HepG2 (cell line): ENCODE measurements around the gene ZC2HC1B. TPM values are rescaled to one million over a fixed set of nuclear protein-coding genes. Genes with fewer than 3 reads are reported as not detected.

Experiments used
- ARID2 ChIP-seq: sonication (generic); formaldehyde crosslinking; IDR thresholded peaks from 2 replicates; pipeline ENCODE4 v1.8.1; 2022; ENCODE audit warnings: mild to moderate bottlenecking, missing genetic modification reagents, borderline replicate concordance
- ATM ChIP-seq: fragments of 450-650 bp; IDR thresholded peaks from 2 replicates; pipeline ENCODE4 v1.7.1; 2017; ENCODE audit warnings: mild to moderate bottlenecking, borderline replicate concordance
- EED ChIP-seq: sonication (generic); formaldehyde crosslinking; IDR thresholded peaks from 2 replicates; pipeline ENCODE4 v1.5.0; 2020; ENCODE audit warnings: mild to moderate bottlenecking, missing genetic modification reagents
- MYC ChIP-seq: sonication (generic); formaldehyde crosslinking; IDR thresholded peaks from 2 replicates; pipeline ENCODE4 v1.9.0; 2021; ENCODE audit warnings: missing genetic modification reagents, borderline replicate concordance
- POGZ ChIP-seq: sonication (generic); formaldehyde crosslinking; IDR thresholded peaks from 2 replicates; pipeline ENCODE4 v1.4.0; 2020; ENCODE audit warnings: mild to moderate bottlenecking, missing genetic modification reagents
- REL ChIP-seq: sonication (generic); formaldehyde crosslinking; conservative IDR thresholded peaks from 2 replicates; pipeline ENCODE4 v1.8.0; 2022; ENCODE audit warnings: mild to moderate bottlenecking, missing genetic modification reagents, moderate library complexity
- RFXAP ChIP-seq: sonication (generic); formaldehyde crosslinking; IDR thresholded peaks from 2 replicates; pipeline ENCODE4 v1.4.0; 2020; ENCODE audit warnings: missing genetic modification reagents, borderline replicate concordance
- RXRB ChIP-seq: IDR thresholded peaks from 2 replicates; pipeline ENCODE4 v1.6.1; 2016; ENCODE audit warnings: borderline replicate concordance, missing genetic modification reagents, missing compliant biosample characterization
- TBX3 ChIP-seq: fragments of 450-650 bp; IDR thresholded peaks from 2 replicates; pipeline ENCODE4 v1.6.1; 2017; ENCODE audit warnings: antibody characterized with exemption, mild to moderate bottlenecking, inconsistent platforms, borderline replicate concordance
- U2AF1 ChIP-seq: fragments of 200-400 bp; formaldehyde crosslinking; optimal IDR thresholded peaks from 2 replicates; pipeline ENCODE3; 2017; ENCODE audit warnings: mild to moderate bottlenecking, low read depth, low read length
- U2AF2 ChIP-seq: fragments of 200-400 bp; formaldehyde crosslinking; IDR thresholded peaks from 2 replicates; pipeline ENCODE4 v1.6.1; 2017; ENCODE audit warnings: low read depth, mild to moderate bottlenecking, low read length
- YEATS4 ChIP-seq: sonication (generic); formaldehyde crosslinking; IDR thresholded peaks from 2 replicates; pipeline ENCODE4 v1.4.0; 2020; ENCODE audit warnings: missing genetic modification reagents, borderline replicate concordance
- ZNF143 ChIP-seq: sonication (generic); formaldehyde crosslinking; IDR thresholded peaks from 2 replicates; pipeline ENCODE4 v1.4.0; 2020; ENCODE audit warnings: missing genetic modification reagents
- ZNF224 ChIP-seq: sonication (generic); formaldehyde crosslinking; IDR thresholded peaks from 2 replicates; pipeline ENCODE4 v1.5.0; 2020; ENCODE audit warnings: mild to moderate bottlenecking, missing genetic modification reagents
- ZNF230 ChIP-seq: sonication (generic); formaldehyde crosslinking; IDR thresholded peaks from 2 replicates; pipeline ENCODE4 v1.4.0; 2020; ENCODE audit warnings: mild to moderate bottlenecking, missing genetic modification reagents
- ZNF282 ChIP-seq: fragments of 450-650 bp; IDR thresholded peaks from 2 replicates; pipeline ENCODE4 v1.6.1; 2018; ENCODE audit not compliant: partially characterized antibody
- ZNF333 ChIP-seq: sonication (generic); formaldehyde crosslinking; IDR thresholded peaks from 2 replicates; pipeline ENCODE4 v1.4.0; 2020; ENCODE audit warnings: mild to moderate bottlenecking, missing genetic modification reagents, borderline replicate concordance
- ZNF607 ChIP-seq: sonication (generic); formaldehyde crosslinking; IDR thresholded peaks from 2 replicates; pipeline ENCODE4 v1.5.1; 2020; ENCODE audit warnings: missing genetic modification reagents, mild to moderate bottlenecking, borderline replicate concordance
- ZNF644 ChIP-seq: IDR thresholded peaks from 2 replicates; pipeline ENCODE4 v1.6.1; 2016; ENCODE audit warnings: low read depth
- polyA plus RNA-seq, 8 experiments: library from polyadenylated mRNA; depleted of rRNA in 3 of 8; stranded (reverse) in 7 of 8; unstranded in 1 of 8; fragments of >200 nt; fragmentation: Illumina TruSeq in 4 of 8; extraction: Trizol in 4 of 8; gene quantifications; 2 replicates each; pipeline versions ENCODE4 v1.2.1 to v1.2.3, GENCODE V29; 2011 to 2016; ENCODE audit warnings: low read depth in 4 of 8, missing spikeins in 1 of 8, mixed read lengths in 1 of 8; ENCODE audit not compliant: insufficient read depth in 1 of 8
- total RNA-seq, 5 experiments: library from RNA; depleted of rRNA; stranded (reverse); fragments of >200 nt; fragmentation: Illumina TruSeq; extraction: Trizol; gene quantifications; 2 replicates each; pipeline ENCODE4 v1.2.3, GENCODE V29; 2016; ENCODE audit warnings: low read depth in 1 of 5
- TF ChIP-seq, protein P1 (sequence below): IDR thresholded peaks from 2 replicates; pipeline ENCODE4 v1.6.1; 2012; ENCODE audit warnings: low read depth, low read length, improper control_type of control experiment
- TF ChIP-seq, protein P2 (sequence below): sonication (generic); formaldehyde crosslinking; IDR thresholded peaks from 2 replicates; pipeline ENCODE4 v1.4.0; 2020; ENCODE audit warnings: missing genetic modification reagents
- TF ChIP-seq, protein P3 (sequence below): IDR thresholded peaks from 2 replicates; pipeline ENCODE4 v1.6.1; 2012; ENCODE audit warnings: low read length, improper control_type of control experiment

ZC2HC1B gene
- total and polyA plus RNA-seq, 2 of the 13 experiments (the other 11 are each of a cell fraction or from before 2014, with no cell fraction given) = not detected

DNA sequence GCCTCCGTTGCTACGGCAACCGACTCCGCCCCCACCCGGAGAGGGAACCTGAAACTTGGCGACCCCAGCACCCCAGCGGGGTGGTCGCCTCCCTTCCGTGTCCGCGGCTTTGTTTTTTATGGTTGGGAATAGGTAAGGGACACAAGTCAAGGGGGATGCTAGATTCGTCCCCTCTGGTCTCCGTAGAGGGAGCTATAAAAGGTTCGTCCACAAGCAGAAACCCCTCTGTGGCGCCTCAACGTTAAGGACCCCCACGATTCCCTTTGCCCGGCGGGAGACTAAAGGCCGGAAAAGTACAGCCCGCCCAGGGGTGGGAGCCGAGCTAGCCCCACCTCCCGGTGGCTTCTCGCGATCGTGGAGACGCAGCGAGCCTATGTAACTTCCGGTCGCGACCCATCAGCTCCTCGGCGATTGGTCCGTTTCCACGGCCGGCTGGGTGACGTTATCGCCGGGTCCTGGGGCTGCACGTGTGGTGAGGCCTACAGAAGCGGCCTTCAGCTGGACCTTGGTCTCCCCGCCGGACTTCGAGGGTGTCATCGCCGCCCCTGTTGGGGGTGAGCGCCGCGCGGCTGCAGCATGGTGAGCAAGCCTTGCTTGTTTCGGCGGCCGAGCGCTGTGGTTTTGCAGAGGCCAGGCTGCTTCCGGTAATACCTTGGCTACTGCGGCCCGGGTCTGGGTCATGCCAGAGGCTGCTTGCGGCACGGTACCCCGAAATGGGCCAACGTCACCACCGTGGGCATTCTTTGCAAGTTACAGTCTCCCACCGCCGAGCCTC is 21.2 kb upstream of the ZC2HC1B start, which contains the start of gene LTV1 (continued):
- TF ChIP-seq, protein P1, sequence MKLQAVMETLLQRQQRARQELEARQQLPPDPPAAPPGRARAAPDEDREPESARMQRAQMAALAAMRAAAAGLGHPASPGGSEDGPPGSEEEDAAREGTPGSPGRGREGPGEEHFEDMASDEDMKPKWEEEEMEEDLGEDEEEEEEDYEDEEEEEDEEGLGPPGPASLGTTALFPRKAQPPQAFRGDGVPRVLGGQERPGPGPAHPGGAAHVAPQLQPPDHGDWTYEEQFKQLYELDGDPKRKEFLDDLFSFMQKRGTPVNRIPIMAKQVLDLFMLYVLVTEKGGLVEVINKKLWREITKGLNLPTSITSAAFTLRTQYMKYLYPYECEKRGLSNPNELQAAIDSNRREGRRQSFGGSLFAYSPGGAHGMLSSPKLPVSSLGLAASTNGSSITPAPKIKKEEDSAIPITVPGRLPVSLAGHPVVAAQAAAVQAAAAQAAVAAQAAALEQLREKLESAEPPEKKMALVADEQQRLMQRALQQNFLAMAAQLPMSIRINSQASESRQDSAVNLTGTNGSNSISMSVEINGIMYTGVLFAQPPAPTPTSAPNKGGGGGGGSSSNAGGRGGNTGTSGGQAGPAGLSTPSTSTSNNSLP = no peak; the same call in 1 of the 2 replicates
- peak; percentile 100 for TF ChIP-seq YEATS4 (CRISPR knock-in tag)
- peak; percentile 90 for TF ChIP-seq REL
- no peak for TF ChIP-seq ATM
- TF ChIP-seq RFXAP = peak; percentile 98
- peak; percentile 71; the same call in 1 of the 2 replicates for TF ChIP-seq ZNF644 (CRISPR knock-in tag)
- TF ChIP-seq ZNF230 (CRISPR knock-in tag) = peak; percentile 100
- TF ChIP-seq ZNF224 = peak; percentile 99
- no peak for TF ChIP-seq U2AF1
- peak; percentile 99; the same call in 1 of the 2 replicates for TF ChIP-seq ZNF333
- peak; percentile 67; the same call in 1 of the 2 replicates for TF ChIP-seq ZNF143 (CRISPR knock-in tag)
- TF ChIP-seq POGZ = peak; percentile 100
- peak; percentile 99 for TF ChIP-seq ZNF607
- TF ChIP-seq U2AF2 = peak; percentile 82; the same call in 1 of the 2 replicates
- peak; percentile 98 for TF ChIP-seq EED (CRISPR knock-in tag)
- TF ChIP-seq, protein P2, sequence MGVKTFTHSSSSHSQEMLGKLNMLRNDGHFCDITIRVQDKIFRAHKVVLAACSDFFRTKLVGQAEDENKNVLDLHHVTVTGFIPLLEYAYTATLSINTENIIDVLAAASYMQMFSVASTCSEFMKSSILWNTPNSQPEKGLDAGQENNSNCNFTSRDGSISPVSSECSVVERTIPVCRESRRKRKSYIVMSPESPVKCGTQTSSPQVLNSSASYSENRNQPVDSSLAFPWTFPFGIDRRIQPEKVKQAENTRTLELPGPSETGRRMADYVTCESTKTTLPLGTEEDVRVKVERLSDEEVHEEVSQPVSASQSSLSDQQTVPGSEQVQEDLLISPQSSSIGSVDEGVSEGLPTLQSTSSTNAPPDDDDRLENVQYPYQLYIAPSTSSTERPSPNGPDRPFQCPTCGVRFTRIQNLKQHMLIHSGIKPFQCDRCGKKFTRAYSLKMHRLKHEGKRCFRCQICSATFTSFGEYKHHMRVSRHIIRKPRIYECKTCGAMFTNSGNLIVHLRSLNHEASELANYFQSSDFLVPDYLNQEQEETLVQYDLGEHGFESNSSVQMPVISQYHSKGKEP (CRISPR knock-in tag) = 0 out of 2 replicates have a peak, but pooled peaks have one; percentile 51
- TF ChIP-seq ZNF282 = no peak
- peak; percentile 74 for TF ChIP-seq RXRB (CRISPR knock-in tag)
- TF ChIP-seq, protein P3, sequence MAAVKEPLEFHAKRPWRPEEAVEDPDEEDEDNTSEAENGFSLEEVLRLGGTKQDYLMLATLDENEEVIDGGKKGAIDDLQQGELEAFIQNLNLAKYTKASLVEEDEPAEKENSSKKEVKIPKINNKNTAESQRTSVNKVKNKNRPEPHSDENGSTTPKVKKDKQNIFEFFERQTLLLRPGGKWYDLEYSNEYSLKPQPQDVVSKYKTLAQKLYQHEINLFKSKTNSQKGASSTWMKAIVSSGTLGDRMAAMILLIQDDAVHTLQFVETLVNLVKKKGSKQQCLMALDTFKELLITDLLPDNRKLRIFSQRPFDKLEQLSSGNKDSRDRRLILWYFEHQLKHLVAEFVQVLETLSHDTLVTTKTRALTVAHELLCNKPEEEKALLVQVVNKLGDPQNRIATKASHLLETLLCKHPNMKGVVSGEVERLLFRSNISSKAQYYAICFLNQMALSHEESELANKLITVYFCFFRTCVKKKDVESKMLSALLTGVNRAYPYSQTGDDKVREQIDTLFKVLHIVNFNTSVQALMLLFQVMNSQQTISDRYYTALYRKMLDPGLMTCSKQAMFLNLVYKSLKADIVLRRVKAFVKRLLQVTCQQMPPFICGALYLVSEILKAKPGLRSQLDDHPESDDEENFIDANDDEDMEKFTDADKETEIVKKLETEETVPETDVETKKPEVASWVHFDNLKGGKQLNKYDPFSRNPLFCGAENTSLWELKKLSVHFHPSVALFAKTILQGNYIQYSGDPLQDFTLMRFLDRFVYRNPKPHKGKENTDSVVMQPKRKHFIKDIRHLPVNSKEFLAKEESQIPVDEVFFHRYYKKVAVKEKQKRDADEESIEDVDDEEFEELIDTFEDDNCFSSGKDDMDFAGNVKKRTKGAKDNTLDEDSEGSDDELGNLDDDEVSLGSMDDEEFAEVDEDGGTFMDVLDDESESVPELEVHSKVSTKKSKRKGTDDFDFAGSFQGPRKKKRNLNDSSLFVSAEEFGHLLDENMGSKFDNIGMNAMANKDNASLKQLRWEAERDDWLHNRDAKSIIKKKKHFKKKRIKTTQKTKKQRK = no peak
- no peak for TF ChIP-seq ARID2
- peak; percentile 86 for TF ChIP-seq TBX3
- peak; percentile 100 for TF ChIP-seq MYC
